Activated naive CD8-positive, alpha-beta T cell (primary cell): ENCODE measurements around the gene MOB3A.

Experiments
- H3K27ac Mint-ChIP-seq: one replicate; pipeline ENCODE4 v1.8.0; 2021; ENCODE audit warnings: mixed read lengths
- H3K27me3 Mint-ChIP-seq: one replicate; pipeline ENCODE4 v1.8.0; 2021; ENCODE audit warnings: mixed read lengths
- H3K36me3 Mint-ChIP-seq: one replicate; pipeline ENCODE4 v1.8.0; 2021; ENCODE audit warnings: mixed read lengths
- H3K4me1 Mint-ChIP-seq: one replicate; pipeline ENCODE4 v1.8.0; 2021; ENCODE audit warnings: low read depth, mixed read lengths
- H3K4me3 Mint-ChIP-seq: one replicate; pipeline ENCODE4 v1.8.0; 2021; ENCODE audit warnings: mild to moderate bottlenecking, mixed read lengths
- H3K9me3 Mint-ChIP-seq: one replicate; pipeline ENCODE4 v1.8.0; 2021; ENCODE audit warnings: low read depth, mixed read lengths

The MOB3A gene

DNA sequence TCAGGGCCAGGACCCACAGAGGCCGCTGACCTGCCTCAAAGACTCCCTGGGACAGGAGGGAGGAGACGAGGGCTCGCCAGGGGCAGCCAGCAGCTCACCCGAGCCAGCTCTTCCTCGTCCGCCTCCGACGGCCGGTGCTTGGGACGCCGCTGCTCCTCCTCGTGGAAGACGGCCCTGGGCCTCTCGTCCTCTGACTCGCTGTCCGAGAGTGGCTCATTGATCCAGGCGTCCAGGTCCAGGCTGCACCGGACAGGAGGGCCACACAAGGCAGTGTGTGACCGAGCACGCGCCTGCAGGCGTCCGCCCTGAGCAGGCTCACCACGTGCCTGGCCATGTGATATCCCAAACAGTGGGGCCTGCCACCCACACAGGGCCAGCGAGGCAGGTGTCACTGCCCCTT, 20.4 kb upstream of the MOB3A start:
- H3K4me1 Mint-ChIP-seq, result peaks cover 6% of the 10 kb centered on the region
- H3K9me3 Mint-ChIP-seq, result no peaks in the 10 kb centered on the region
- H3K27me3 Mint-ChIP-seq, result no peaks in the 10 kb centered on the region
- no peaks in the 10 kb centered on the region for H3K36me3 Mint-ChIP-seq
- H3K27ac Mint-ChIP-seq, result no peak overlapping the region
- H3K4me3 Mint-ChIP-seq, result no peak overlapping the region

- Mint-ChIP-seq H3K36me3 (no peaks in the 10 kb centered on the region), H3K4me3 (no peak overlapping the region), H3K27ac (no peak overlapping the region), H3K27me3 (no peaks in the 10 kb centered on the region), H3K9me3 (no peaks in the 10 kb centered on the region), H3K4me1 (peaks cover 6% of the 10 kb centered on the region)
These were observed 19.8 kb upstream of the MOB3A start for GRCh38 chr19:2115911-2116426.

GRCh38 chr19:2115324-2115723, 19.2 kb upstream of the MOB3A start:
- no peaks in the 10 kb centered on the region for H3K27me3 Mint-ChIP-seq
- no peaks in the 10 kb centered on the region for H3K9me3 Mint-ChIP-seq
- H3K36me3 Mint-ChIP-seq, result no peaks in the 10 kb centered on the region
- H3K4me1 Mint-ChIP-seq, result peaks cover 6% of the 10 kb centered on the region
- H3K4me3 Mint-ChIP-seq, result no peak overlapping the region
- H3K27ac Mint-ChIP-seq, result no peak overlapping the region

GRCh38 chr19:2114821-2115220, 18.7 kb upstream of the MOB3A start:
- H3K36me3 Mint-ChIP-seq, result no peaks in the 10 kb centered on the region
- H3K4me3 Mint-ChIP-seq, result no peak overlapping the region
- no peaks in the 10 kb centered on the region for H3K27me3 Mint-ChIP-seq
- H3K27ac Mint-ChIP-seq, result no peak overlapping the region
- H3K9me3 Mint-ChIP-seq, result no peaks in the 10 kb centered on the region
- peaks cover 6% of the 10 kb centered on the region for H3K4me1 Mint-ChIP-seq

- Mint-ChIP-seq H3K27ac (peak overlapping the region; percentile 9), H3K4me3 (no peak overlapping the region), H3K27me3 (no peaks in the 10 kb centered on the region)
These were observed 18.1 kb upstream of the MOB3A start for GRCh38 chr19:2114218-2114617.

DNA sequence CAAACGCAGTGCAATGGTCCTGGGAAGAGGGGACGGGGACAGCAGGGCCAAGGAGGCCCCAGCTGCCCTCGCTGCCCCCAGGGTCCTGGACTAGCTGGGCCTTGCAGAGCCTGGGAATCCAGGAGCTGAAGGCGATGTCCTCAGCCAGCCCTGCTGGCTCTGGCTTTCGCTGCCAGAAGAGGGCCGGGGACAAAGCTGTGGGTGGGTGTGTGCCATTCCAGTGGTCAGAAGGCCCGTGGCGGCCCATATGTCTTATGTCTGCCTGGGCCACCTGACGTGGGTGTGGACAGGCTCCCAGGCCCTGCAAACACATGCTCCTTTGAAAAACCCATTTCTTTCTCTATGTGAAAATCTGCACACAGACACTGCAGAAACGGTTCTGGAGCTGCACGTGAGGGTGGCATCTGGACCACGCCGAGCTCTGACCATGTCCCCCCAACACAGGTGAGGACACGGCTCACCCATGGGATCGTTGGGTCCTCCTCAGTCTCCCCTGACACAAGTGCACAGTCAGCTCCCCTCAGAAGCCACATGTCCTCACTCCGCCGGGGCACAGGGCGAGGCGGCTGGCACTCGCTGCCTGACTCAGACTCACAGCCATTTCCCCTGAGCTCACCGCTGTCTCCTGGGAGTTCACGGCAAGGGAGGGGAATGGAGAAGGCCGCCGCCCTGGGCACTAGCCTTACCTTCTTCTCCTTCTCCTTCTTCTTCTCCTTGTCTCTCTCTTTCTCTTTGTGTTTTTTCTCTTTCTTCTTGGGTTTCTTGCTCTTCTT, 17.5 kb upstream of the MOB3A start:
- no peaks in the 10 kb centered on the region for H3K9me3 Mint-ChIP-seq
- H3K4me3 Mint-ChIP-seq, result no peak overlapping the region
- H3K27ac Mint-ChIP-seq, result peak overlapping the region; percentile 9
- peaks cover 6% of the 10 kb centered on the region for H3K4me1 Mint-ChIP-seq
- no peaks in the 10 kb centered on the region for H3K36me3 Mint-ChIP-seq
- no peaks in the 10 kb centered on the region for H3K27me3 Mint-ChIP-seq

More at GRCh38 chr19:2114218-2114617, 18.1 kb upstream of the MOB3A start:
- Mint-ChIP-seq H3K4me1 (peaks cover 6% of the 10 kb centered on the region), H3K9me3 (no peaks in the 10 kb centered on the region), H3K36me3 (no peaks in the 10 kb centered on the region)

GRCh38 chr19:2112516-2113320, 16.6 kb upstream of the MOB3A start:
- Mint-ChIP-seq H3K4me3 (no peak overlapping the region), H3K9me3 (no peaks in the 10 kb centered on the region), H3K36me3 (no peaks in the 10 kb centered on the region), H3K27me3 (no peaks in the 10 kb centered on the region), H3K4me1 (peaks cover 6% of the 10 kb centered on the region), H3K27ac (no peak overlapping the region)

DNA sequence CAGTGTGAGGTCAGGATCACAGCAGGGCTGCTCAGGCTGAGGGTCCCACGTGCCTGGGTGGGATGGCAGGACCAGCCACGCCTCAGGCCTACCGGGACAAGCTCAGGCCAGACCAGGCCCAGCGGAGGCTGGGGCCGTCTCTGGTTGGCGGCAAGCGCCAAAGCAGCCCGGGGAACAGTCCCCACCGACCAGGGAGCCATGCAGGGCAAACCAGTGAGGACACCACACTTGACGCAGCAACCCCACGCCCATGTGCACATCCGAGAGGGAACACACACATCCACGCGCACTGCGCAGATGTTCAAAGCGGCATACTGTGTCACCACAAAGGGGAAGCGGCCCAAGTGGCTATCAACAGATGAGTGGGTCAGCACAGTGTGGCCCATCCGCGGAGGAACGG, 15.8 kb upstream of the MOB3A start:
- H3K4me3 Mint-ChIP-seq, result no peak overlapping the region
- peaks cover 6% of the 10 kb centered on the region for H3K4me1 Mint-ChIP-seq
- no peaks in the 10 kb centered on the region for H3K36me3 Mint-ChIP-seq
- no peaks in the 10 kb centered on the region for H3K27me3 Mint-ChIP-seq
- no peak overlapping the region for H3K27ac Mint-ChIP-seq
- no peaks in the 10 kb centered on the region for H3K9me3 Mint-ChIP-seq

DNA sequence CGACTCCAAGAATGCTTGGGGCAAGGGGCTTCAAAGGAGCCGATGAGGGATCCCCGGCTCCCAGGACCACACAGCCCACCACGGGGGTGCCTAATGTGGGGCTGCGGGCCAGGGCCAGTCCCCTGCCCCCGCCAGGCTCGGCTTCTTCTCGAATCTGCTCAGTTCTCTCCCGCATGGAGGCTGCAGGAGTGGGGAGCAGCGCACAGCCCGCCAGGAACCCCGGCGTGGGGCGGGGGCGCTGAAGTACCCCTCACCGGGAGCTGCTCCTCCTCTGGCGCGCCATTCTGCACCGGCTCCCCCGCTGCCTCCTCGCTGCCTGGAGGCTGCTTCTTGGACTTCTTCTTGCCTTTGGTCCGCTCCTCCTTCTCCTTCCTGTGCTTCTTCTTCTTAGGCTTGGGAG, 15.3 kb upstream of the MOB3A start:
- H3K4me3 Mint-ChIP-seq, result no peak overlapping the region
- no peaks in the 10 kb centered on the region for H3K27me3 Mint-ChIP-seq
- peaks cover 6% of the 10 kb centered on the region for H3K4me1 Mint-ChIP-seq
- H3K9me3 Mint-ChIP-seq, result no peaks in the 10 kb centered on the region
- H3K36me3 Mint-ChIP-seq, result peaks cover 3% of the 10 kb centered on the region
- no peak overlapping the region for H3K27ac Mint-ChIP-seq

- no peak overlapping the region for H3K4me3 Mint-ChIP-seq
- H3K36me3 Mint-ChIP-seq, result peaks cover 6% of the 10 kb centered on the region
- H3K27me3 Mint-ChIP-seq, result no peaks in the 10 kb centered on the region
- H3K27ac Mint-ChIP-seq, result no peak overlapping the region
- no peaks in the 10 kb centered on the region for H3K9me3 Mint-ChIP-seq
- H3K4me1 Mint-ChIP-seq, result peaks cover 6% of the 10 kb centered on the region
These were observed 14.7 kb upstream of the MOB3A start for GRCh38 chr19:2110822-2111221.

DNA sequence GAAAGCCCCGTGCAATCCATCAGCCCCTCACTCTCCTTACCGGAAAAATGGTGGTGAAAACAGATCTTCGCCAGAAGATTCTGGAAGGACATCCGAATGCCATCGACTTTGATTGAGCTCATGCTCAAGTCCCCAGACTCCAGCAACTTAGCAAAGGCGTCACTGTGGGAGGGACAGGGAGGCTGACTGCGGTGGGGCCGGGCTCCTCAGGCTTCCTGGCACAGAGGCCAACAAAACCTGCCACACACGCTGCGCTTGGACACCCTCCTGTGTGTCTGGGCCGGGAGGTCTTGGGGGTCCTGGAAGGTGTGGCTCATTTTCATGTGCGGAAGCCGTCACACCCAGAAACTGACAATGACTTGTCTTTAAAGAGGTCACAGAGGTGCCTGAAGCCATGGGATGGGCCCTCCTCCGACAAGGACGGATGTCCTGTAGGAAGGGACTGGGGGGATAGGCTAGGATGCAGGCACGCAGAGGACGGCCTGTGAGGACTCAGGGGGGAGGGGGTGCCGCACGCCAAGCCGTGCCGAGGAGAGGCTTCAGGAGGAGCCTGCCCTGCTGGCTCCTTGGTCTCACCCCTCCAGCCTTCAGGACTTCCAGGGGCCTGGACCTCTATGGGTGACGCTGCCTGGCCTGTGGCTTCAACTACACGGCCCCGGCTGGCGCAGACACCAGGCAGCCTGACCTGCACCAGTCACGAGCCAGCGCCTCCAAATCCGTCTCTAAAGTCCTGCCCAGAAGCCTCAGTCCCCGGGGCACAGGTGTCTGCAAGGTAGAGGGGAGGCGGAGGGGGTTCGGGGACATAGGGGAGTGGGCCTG, 13.1 kb upstream of the MOB3A start:
- Mint-ChIP-seq H3K9me3 (no peaks in the 10 kb centered on the region), H3K4me3 (no peak overlapping the region), H3K36me3 (peaks cover 13% of the 10 kb centered on the region), H3K27ac (no peak overlapping the region), H3K27me3 (no peaks in the 10 kb centered on the region), H3K4me1 (peaks cover 6% of the 10 kb centered on the region)

DNA sequence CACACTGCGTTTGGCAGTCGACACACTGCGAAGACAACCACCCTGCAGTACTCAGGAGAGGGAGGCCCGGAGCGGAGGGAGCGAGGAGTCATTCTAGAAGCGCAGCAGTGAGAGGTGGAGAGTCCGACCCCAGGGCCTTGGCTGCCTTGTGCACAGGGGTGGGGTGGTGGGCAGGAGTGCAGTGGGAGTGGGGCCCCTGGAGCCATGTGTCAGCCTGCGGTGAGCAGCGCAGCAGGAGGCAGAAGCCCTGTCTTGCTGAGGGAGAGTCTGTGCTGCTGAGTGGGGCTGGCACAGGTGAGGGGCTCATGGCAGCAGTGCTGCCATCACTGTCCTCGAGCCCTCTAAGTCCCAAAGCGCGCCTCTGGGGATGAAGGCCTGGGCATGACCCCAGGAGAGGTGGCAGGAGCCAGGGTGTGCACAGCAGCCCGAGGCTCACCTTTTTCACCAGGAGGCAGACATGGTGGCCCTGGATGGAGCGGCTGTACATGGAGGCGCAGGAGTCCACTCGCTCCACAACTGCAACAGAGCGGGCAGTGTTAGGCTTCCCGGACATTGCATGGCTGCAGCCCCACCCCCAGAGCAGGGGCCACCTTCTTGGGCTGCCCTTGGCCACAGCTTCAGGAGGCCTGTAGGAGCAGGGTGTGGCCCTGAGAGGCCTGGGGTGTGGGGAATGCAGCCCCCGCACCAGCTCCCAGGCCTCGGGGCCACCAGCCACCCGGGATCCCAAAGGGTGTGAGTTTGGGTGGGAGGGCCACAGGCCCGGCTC, 12.3 kb upstream of the MOB3A start:
- peaks cover 6% of the 10 kb centered on the region for H3K4me1 Mint-ChIP-seq
- no peaks in the 10 kb centered on the region for H3K27me3 Mint-ChIP-seq
- no peak overlapping the region for H3K27ac Mint-ChIP-seq
- H3K36me3 Mint-ChIP-seq, result peaks cover 14% of the 10 kb centered on the region
- H3K4me3 Mint-ChIP-seq, result no peak overlapping the region
- H3K9me3 Mint-ChIP-seq, result no peaks in the 10 kb centered on the region

GRCh38 chr19:2103045-2103707, 7.0 kb upstream of the MOB3A start:
- H3K27ac Mint-ChIP-seq, result no peak overlapping the region
- H3K4me1 Mint-ChIP-seq, result peaks cover 2% of the 10 kb centered on the region
- peaks cover 14% of the 10 kb centered on the region for H3K36me3 Mint-ChIP-seq
- no peaks in the 10 kb centered on the region for H3K27me3 Mint-ChIP-seq
- no peaks in the 10 kb centered on the region for H3K9me3 Mint-ChIP-seq
- H3K4me3 Mint-ChIP-seq, result no peak overlapping the region
